GM20431 (cell line): ENCODE data around the gene SMC5.
"Not testable (repeated sequence)": the region's sequence is repeated elsewhere in the genome, so short reads cannot be mapped to it uniquely, and the experiment has no call there.

Experiments
- in situ Hi-C: fragments of 300-500 bp; cut with MseI, MboI; formaldehyde crosslinking; loops from one replicate; pipeline ENCODE4 v1.15.0; 2020; ENCODE audit warnings: low sequenced_read_pairs; ENCODE audit not compliant: unreplicated experiment

Gene SMC5

GRCh38 chr9:70400107-70400892 lies 141.5 kb downstream of the SMC5 start:
- in situ Hi-C loops = no loop called here

GRCh38 chr9:70401241-70401640 lies 142.5 kb downstream of the SMC5 start:
- in situ Hi-C loops = not testable (repeated sequence)

- in situ Hi-C loops = no loop called here
These were observed 143.4 kb downstream of the SMC5 start for GRCh38 chr9:70402213-70402612.

- in situ Hi-C loops = no loop called here
These were observed 144.4 kb downstream of the SMC5 start for GRCh38 chr9:70403166-70403565.

- in situ Hi-C loops = no loop called here
These were observed 144.8 kb downstream of the SMC5 start for GRCh38 chr9:70403618-70404025.

GRCh38 chr9:70404261-70404660 lies 145.5 kb downstream of the SMC5 start:
- in situ Hi-C loops = no loop called here
